IMR-90 (cell line): ENCODE measurements around the gene ABL2.

Experiments used
- CTCF ChIP-seq: conservative IDR thresholded peaks from 2 replicates; pipeline ENCODE4 v1.5.1; 2012; ENCODE audit warnings: mild to moderate bottlenecking, low read depth, low read length, improper control_type of control experiment
- FOS ChIP-seq: fragments of 150-350 bp; IDR thresholded peaks from 2 replicates; pipeline ENCODE4 v1.6.1; 2016; ENCODE audit warnings: low read depth, low read length

- TF ChIP-seq CTCF = no peak
- TF ChIP-seq FOS = no peak
Measured at GRCh38 chr1:179092896-179093461, 136.5 kb downstream of the ABL2 start.
